IPS-NIHi7 (cell line): Measurements from ENCODE around the gene CTSE.
"Not testable (repeated sequence)": the region's sequence is repeated elsewhere in the genome, so short reads cannot be mapped to it uniquely, and the experiment has no call there.

Experiments used
- DNase-seq: peaks from one replicate; pipeline ENCODE4 v3.0.0; 2012; ENCODE audit warnings: mixed read lengths; ENCODE audit errors: extremely low spot score

The CTSE gene

GRCh38 chr1:206014601-206015000, 9.1 kb downstream of the CTSE start:
- DNase-seq: no peak

- no peak for DNase-seq
These were observed 10.5 kb downstream of the CTSE start for GRCh38 chr1:206013026-206013795.

DNA sequence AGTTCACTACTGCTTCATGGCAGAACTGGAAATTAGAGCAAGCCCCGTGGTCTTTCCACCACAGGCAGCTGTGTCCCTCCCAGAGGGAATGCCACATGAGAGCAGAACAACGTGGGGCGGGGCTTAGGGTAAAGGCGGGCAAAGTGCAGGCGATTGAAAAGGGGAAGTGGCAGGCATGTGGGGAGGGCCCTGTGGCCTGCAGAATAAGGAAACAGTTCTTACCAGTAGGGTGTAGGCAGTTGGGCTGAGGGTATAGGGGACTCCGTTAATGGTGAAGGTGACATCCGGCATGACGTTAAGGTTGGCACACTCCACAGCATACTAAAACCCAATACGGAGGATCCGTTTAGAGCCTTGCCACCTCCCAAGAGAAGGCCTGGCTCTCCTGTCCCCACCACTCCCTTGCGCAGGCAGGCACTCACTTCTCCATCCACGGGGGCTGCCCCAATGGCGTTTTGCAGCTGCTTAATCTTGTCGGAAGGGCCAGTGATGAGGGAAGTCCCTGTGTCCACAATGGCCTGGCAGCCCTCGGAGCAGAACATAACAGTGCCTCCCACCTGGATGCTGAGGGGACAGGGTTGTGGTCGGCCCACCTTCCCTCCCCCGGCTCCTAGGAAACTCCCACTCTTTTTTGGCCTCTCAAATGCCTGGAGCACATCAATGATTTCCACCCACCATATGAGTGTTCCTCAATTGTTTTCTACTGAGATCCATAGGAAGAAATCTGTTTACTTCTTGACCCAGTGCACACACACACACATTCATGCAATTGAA, 11.4 kb downstream of the CTSE start:
- peak; percentile 54 for DNase-seq

- DNase-seq: no peak
These were observed 12.6 kb downstream of the CTSE start for GRCh38 chr1:206011057-206011456.

DNA sequence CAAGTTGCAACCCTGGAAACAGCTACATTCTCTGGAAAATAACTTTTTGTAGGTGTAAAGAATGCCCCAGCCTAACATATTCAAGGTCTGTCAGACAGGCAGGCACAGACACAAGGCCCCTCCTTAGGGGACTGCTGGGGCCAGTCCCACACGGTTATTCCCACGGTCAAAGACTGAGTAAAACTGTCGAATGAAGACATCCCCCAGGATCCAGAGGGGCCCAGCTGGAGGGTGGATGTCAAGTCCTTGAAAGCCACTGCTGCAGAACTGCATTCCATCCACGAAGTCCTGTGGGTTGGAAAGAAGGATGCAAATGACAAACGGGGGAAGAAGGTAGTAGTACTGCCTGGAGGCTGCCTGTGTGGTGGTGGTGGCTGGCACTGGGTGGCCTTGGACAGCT, 13.6 kb downstream of the CTSE start:
- no peak for DNase-seq

- DNase-seq: no peak
These were observed 16.7 kb downstream of the CTSE start for GRCh38 chr1:206006946-206007345.

- no peak for DNase-seq
These were observed 17.9 kb downstream of the CTSE start for GRCh38 chr1:206005778-206006180.

GRCh38 chr1:206005234-206005633, 18.5 kb downstream of the CTSE start:
- DNase-seq: no peak

GRCh38 chr1:206004826-206005225, 18.9 kb downstream of the CTSE start:
- DNase-seq: no peak

DNA sequence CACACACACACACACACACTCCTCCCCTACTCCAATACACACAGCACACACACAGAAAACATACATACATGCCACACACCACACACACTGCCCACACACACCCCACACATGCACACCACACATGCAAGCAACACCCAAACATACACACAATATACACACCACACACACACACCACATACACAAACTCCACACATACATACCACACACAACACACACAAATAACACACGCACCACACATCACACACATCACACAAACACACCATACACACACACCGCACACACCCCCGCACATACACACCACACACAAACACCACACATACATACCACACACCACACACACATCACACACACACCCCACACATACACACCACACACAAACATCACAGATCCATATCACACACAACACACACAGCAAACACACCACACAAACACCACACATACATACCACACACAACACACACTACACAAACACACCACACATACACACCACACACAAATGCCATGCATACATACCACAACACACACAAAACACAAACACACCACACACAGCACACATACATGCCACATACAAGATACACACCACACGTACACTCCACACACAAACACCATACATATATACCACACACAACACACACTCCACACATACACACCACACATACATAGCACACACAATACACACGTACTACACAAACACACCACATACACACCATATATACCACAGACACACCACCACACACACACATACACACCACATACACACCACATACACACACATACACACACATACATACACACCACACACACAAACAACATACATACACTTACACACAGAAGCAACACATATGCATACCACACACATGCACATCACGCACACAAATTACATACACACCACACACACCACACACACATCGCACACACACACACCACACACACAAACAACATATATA, 19.6 kb downstream of the CTSE start:
- DNase-seq: no peak

DNA sequence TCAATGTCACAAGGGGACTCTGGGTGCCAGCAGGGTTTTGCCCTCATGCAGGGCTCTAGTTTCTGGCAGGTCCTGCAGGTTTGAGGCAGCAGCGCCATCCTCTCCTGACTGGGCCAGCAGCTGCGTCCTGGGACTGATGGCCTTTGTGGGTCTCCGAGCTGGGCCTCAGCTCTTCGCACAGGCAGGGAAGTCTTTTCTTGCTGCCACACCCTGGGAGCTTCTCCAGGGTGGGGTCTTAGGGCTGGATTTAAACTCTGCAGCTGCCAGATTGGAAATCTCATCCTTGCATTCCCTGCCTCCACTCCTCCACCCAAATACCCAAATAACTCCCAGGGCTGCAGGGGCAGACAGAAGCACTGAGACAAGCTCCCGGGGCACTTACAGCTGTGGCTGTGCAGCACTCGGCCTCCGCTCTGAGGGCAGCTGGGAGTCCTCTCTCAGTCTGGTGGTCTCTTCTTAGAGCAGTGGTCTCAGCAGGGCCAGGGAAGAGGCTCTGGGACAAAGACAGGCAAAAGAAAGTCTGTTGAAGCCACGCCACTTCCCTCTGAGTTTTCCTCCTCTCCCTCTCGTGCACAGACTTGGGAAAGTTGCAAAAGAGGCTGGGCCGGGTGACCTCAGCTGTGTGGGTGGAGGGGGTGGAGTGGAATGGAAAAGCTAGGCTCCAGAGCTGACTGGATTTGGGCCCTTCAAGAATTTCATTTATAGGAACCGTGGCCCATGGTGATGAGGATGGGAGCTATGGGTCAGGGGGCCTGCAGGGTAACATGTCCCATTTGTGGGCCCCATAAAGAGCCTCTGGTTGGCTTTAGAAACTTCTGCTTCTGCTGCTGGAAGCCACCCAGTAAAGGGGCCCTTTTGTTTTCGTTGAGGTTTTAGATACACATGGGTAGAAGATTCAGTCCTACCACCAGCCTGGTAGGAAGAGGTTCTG, 20.6 kb downstream of the CTSE start, which contains the start of gene RAB7B:
RAB7B (minus strand) TSS at position 525 of the 931 bp plus-strand sequence. CDS start 9,260 bp downstream, outside the sequence.
- DNase-seq: peak; percentile 37

DNA sequence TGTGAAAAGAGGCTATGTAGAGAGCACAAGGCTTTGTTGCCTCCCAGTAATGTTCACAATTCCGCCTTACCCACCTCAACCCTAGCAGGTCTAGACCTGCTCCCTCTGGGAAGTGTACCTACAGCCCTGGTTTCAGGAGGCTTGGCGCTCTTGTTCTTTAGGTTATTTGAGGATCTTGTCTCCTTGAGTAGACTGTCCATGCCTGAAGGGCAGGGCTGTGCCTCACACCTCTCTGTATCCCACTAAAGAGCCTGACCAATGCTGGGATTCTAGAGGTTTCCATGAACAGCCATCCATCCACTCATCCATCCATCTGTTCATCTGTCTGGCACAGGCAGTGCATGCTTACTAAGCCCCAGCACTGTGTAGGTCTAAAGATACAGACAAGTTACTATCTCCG, 21.5 kb downstream of the CTSE start:
- no peak for DNase-seq

DNA sequence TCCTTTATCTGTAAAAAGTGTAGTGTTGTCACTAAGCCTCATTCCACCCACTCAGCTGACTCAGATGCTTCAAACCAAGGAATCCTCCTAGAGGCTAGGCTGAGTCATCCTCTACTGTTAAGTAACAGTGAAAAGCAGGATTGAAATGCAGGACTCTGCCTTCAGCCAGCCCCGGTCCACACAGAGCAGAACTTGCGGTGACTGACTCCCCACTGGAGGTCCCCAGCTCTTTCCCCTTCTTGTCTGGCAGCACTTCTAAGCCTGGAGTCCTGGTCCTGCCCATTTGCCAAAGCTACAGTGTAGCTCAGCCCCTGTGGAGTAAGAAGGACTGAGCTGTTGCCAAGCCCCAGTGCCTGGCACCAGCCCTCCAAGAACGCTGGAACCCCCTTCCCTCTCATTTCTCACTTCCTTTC, 22.2 kb downstream of the CTSE start:
- DNase-seq: peak; percentile 73

DNA sequence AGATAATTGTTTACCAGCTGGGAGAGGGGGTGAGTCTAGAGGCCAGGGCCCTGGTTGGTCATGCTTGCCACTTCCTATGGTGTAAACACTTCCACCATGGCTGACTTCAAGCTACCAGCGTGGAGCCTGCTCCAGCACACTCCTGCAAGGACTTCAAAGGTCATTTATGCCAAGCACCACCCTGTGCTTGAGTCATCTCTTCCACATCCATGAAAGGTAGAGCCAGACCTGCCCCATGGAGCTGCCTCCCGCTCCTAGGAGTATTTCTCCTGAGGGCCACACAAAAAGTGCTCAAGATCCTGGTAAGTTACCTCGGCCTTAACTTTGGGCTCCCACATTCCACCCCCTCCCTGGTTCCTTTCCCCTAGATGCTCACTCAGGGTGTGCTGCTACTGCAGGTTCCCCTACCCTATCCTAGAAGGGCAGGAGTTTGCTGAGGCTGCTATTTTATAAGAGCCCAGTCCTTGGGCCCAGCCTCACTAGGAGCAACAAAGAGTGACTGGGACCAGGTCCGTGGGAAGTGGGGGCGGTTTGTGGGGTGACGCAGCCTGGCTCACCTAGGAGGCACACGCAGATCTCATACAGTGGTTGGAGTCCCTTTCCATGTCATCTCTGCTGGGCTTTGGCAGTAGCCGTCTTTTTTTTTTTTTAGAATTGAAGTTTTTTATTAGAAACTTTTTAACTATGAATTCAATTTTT, 22.9 kb downstream of the CTSE start:
- no peak for DNase-seq

GRCh38 chr1:205998457-205999241, 25.0 kb downstream of the CTSE start:
- no peak for DNase-seq

DNA sequence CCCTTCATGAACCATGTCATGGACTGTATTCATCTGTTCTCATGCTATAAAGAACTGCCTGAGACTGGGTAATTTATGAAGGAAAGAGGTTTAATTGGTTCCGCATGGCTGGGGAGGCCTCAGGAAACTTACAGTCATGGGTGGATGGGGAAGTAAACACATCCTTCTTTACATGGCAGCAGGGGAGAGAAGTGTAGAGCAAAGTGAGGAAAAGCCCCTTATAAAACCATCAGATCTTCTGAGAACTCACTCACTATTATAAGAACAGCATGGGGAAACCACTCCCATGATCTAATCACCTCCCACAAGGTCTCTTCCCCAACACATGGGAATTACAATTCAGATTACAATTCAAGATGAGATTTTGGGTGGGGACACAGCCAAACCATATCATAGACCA, 27.1 kb downstream of the CTSE start:
- not testable (repeated sequence) for DNase-seq

GRCh38 chr1:205994346-205994745, 29.3 kb downstream of the CTSE start:
- no peak for DNase-seq

DNA sequence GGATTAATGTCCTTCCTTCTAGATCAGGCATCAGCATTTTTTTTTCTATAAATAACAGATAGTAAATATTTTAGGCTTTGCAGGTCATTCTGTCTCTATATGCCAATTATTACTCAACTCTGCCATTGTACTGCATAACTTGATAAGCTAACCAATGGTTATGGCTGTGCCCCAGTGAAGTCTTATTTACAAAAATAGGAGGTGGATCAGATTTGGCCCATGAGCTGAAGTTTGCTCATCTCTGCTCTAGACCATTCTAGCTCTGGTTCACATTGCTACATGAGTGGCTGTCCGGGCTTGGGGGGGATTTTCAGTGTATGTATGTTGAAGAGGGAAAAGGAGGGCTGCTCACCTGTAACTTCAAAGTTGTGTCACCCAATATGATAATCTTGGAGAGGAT, 30.6 kb downstream of the CTSE start:
- DNase-seq: no peak

- no peak for DNase-seq
These were observed 31.3 kb downstream of the CTSE start for GRCh38 chr1:205992218-205992882.
